CD4-positive, alpha-beta memory T cell (primary cell): Measurements from ENCODE around the gene GRID2. TPM values are rescaled to one million over a fixed set of nuclear protein-coding genes. Genes with fewer than 3 reads are reported as not detected.

Source experiments
- CTCF ChIA-PET: fragments of 350-600 bp; sonication (Branson Sonifier 250); formaldehyde crosslinking; loops from one replicate; lab custom pipeline; 2021; ENCODE audit warnings: inconsistent platforms; ENCODE audit not compliant: partially characterized antibody; lab: Charles Lee
- POLR2A ChIA-PET: fragments of 350-600 bp; sonication (Branson Sonifier 250); formaldehyde crosslinking; loops from one replicate; lab custom pipeline; 2021; ENCODE audit not compliant: partially characterized antibody; lab: Charles Lee
- DNase-seq, 5 donors: peaks; one replicate each; pipeline versions ENCODE4 v3.0.0 to v3.0.0-alpha.2; 2020 to 2022; ENCODE audit warnings: mixed read lengths in 1 of 5
- H3K27ac ChIP-seq: one replicate; pipeline ENCODE4 v1.7.0; 2013; ENCODE audit warnings: low read depth, low read length
- H3K27me3 ChIP-seq: 2 replicates; pipeline ENCODE4 v1.7.0; 2013; ENCODE audit warnings: mild to moderate bottlenecking, low read length, moderate library complexity; ENCODE audit not compliant: insufficient read depth
- H3K36me3 ChIP-seq: 2 replicates; pipeline ENCODE4 v1.7.0; 2013; ENCODE audit warnings: mild to moderate bottlenecking, low read length, moderate library complexity; ENCODE audit not compliant: insufficient read depth
- H3K4me1 ChIP-seq: 2 replicates; pipeline ENCODE4 v1.7.0; 2013; ENCODE audit warnings: mild to moderate bottlenecking, low read length, moderate library complexity; ENCODE audit not compliant: insufficient read depth
- H3K4me3 ChIP-seq, 2 donors: one replicate each; pipeline ENCODE4 v1.7.0; 2013; ENCODE audit warnings: low read length in 2 of 2, mild to moderate bottlenecking in 1 of 2
- H3K9me3 ChIP-seq, 2 donors: one replicate each; pipeline ENCODE4 v1.7.0; 2013; ENCODE audit warnings: low read length in 2 of 2, control low read depth in 1 of 2; ENCODE audit not compliant: control insufficient read depth in 1 of 2
- H3K27ac Mint-ChIP-seq, 7 donors: one replicate each; pipeline ENCODE4 v1.8.0; 2020 to 2021; ENCODE audit warnings: mixed read lengths in 7 of 7, mild to moderate bottlenecking in 6 of 7, inconsistent platforms in 3 of 7, moderate library complexity in 3 of 7
- H3K27me3 Mint-ChIP-seq, 2 donors: one replicate each; pipeline ENCODE4 v1.8.0; 2020 to 2021; ENCODE audit warnings: mixed read lengths in 2 of 2
- H3K36me3 Mint-ChIP-seq, 2 donors: one replicate each; pipeline ENCODE4 v1.8.0; 2020 to 2021; ENCODE audit warnings: mixed read lengths in 2 of 2, inconsistent platforms in 1 of 2, mild to moderate bottlenecking in 1 of 2
- H3K4me1 Mint-ChIP-seq, 4 donors: one replicate each; pipeline ENCODE4 v1.8.0; 2020 to 2021; ENCODE audit warnings: mixed read lengths in 4 of 4, mild to moderate bottlenecking in 1 of 4
- H3K4me3 Mint-ChIP-seq, 8 donors: one replicate each; pipeline ENCODE4 v1.8.0; 2020 to 2021; ENCODE audit warnings: mixed read lengths in 8 of 8, mild to moderate bottlenecking in 7 of 8, moderate library complexity in 6 of 8, inconsistent platforms in 3 of 8
- H3K9me3 Mint-ChIP-seq, 8 donors: one replicate each; pipeline ENCODE4 v1.8.0; 2020 to 2021; ENCODE audit warnings: mixed read lengths in 8 of 8, mild to moderate bottlenecking in 5 of 8, inconsistent platforms in 3 of 8, moderate library complexity in 1 of 8
- intact Hi-C: fragments of 100-400 bp; cut with micrococcal nuclease; formaldehyde crosslinking; loops from one replicate; pipeline ENCODE4 v1.15.1; 2023
- polyA plus RNA-seq, 2 donors: library from polyadenylated mRNA; unstranded; fragments of 300-500 nt; fragmentation: Illumina TruSeq; gene quantifications; one replicate each; pipeline ENCODE4 v1.2.3, GENCODE V29; 2021
- total RNA-seq, 2 experiments: library from RNA; stranded (reverse); gene quantifications; one replicate each; pipeline ENCODE4 v1.2.3, GENCODE V29; 2021

The GRID2 gene
- total and polyA plus RNA-seq, 4 experiments from 2014 or later = not detected

GRCh38 chr4:92522356-92522755 lies 218.6 kb downstream of the GRID2 start:
- intact Hi-C loops = no loop called here
- Histone ChIP-seq H3K4me3 (no peak overlapping the region), H3K4me1 (no peaks in the 10 kb centered on the region), H3K36me3 (no peaks in the 10 kb centered on the region), H3K27ac (no peak overlapping the region), H3K27me3 (no peaks in the 10 kb centered on the region), H3K9me3 (no peaks in the 10 kb centered on the region)
- POLR2A ChIA-PET = no interaction called here
- H3K27ac Mint-ChIP-seq = no peak overlapping the region
- CTCF ChIA-PET = no interaction called here
- no peaks in the 10 kb centered on the region for H3K4me1 Mint-ChIP-seq
- peaks cover 0 to 8% (median 0%) of the 10 kb centered on the region in 8 donors for H3K9me3 Mint-ChIP-seq
- no peaks in the 10 kb centered on the region for H3K36me3 Mint-ChIP-seq
- H3K4me3 Mint-ChIP-seq = no peak overlapping the region
- DNase-seq = no peak
- no peaks in the 10 kb centered on the region for H3K27me3 Mint-ChIP-seq

DNA sequence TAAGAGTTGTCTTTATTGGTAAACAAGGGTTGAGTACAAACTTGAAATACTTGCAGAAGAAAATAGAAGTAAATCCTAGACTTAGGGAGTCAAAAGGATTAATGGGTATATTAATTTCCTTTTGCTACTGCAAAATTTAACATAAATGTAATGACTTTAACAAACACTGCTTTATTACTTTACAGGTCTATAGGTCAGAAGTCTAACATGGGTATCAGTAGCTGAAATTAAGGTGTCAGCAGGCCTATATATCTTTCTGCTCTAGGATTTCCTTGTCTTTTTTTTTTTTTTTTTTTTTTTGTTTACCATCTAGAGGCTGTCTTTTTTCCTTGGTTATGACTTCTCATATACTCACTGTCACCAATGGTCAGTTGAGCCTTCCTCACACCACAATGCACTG lies 220.4 kb downstream of the GRID2 start:
- intact Hi-C loops = no loop called here
- no peak overlapping the region for H3K4me3 Mint-ChIP-seq
- H3K27me3 ChIP-seq = no peaks in the 10 kb centered on the region
- H3K27ac ChIP-seq = no peak overlapping the region
- no peaks in the 10 kb centered on the region for H3K4me1 ChIP-seq
- ChIA-PET POLR2A (no interaction called here), CTCF (no interaction called here)
- no peaks in the 10 kb centered on the region for H3K9me3 ChIP-seq
- H3K27ac Mint-ChIP-seq = no peak overlapping the region
- DNase-seq = no peak
- H3K27me3 Mint-ChIP-seq = no peaks in the 10 kb centered on the region
- H3K9me3 Mint-ChIP-seq = peaks cover 0 to 13% (median 0%) of the 10 kb centered on the region in 8 donors
- H3K36me3 ChIP-seq = no peaks in the 10 kb centered on the region
- no peaks in the 10 kb centered on the region for H3K36me3 Mint-ChIP-seq
- no peak overlapping the region for H3K4me3 ChIP-seq
- H3K4me1 Mint-ChIP-seq = no peaks in the 10 kb centered on the region

DNA sequence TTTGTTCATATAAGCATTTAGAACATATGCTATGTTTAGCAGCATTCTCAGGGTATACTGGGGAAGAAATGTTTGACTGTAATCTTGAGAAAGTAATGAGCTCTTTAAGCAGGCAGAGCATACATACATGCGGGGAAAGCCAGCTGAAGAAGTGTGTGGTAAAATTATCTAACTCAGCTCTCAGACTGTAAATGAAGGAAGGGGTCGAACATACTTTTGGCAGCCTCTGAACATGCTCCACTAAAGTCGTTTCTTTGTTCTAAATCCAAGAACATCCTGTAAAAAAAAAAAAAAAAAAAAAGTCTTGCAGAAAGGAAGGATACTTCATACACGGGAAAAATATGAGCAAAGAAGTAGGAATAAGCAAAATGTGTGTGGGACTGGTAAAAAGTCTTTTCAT lies 224.8 kb downstream of the GRID2 start:
- no peaks in the 10 kb centered on the region for H3K9me3 ChIP-seq
- no peak overlapping the region for H3K4me3 ChIP-seq
- H3K27me3 ChIP-seq = no peaks in the 10 kb centered on the region
- ChIA-PET CTCF (interaction anchor here (0.7 kb wide), 1 partner anchor 26 kb away, joined by 3 read pairs; no protein-coding TSS in a partner anchor), POLR2A (no interaction called here)
- Mint-ChIP-seq H3K9me3 (peaks cover 0 to 23% (median 3%) of the 10 kb centered on the region in 8 donors), H3K4me3 (no peak overlapping the region), H3K27ac (no peak overlapping the region), H3K4me1 (no peaks in the 10 kb centered on the region), H3K36me3 (no peaks in the 10 kb centered on the region), H3K27me3 (no peaks in the 10 kb centered on the region)
- no peak overlapping the region for H3K27ac ChIP-seq
- no peak for DNase-seq
- no peaks in the 10 kb centered on the region for H3K36me3 ChIP-seq
- intact Hi-C loops = no loop called here
- no peaks in the 10 kb centered on the region for H3K4me1 ChIP-seq

- ChIA-PET POLR2A (no interaction called here), CTCF (no interaction called here)
- peaks cover 0 to 23% (median 3%) of the 10 kb centered on the region in 8 donors for H3K9me3 Mint-ChIP-seq
Measured at GRCh38 chr4:92529510-92529909, 225.7 kb downstream of the GRID2 start.

DNA sequence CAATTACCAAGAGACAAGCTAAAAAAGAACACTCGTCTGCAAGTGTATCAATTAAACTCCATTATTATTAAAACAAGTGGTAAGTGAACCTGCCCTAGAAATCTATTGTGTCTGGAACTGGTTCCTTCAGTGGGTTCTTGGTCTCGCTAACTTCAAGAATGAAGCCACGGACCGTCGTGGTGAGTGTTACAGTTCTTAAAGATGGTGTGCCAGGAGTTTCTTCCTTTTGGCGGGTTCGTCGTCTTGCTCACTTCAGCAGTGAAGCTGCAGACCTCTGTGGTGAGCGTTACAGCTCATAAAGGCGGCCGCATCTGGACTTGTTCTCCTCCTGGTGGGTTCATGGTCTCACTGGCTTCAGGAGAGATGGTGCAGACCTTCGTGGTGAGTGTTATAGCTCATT lies 231.8 kb downstream of the GRID2 start:
- H3K4me3 Mint-ChIP-seq = no peak overlapping the region
- ChIA-PET POLR2A (no interaction called here), CTCF (no interaction called here)
- no peaks in the 10 kb centered on the region for H3K27me3 Mint-ChIP-seq
- DNase-seq = no peak
- H3K4me3 ChIP-seq = no peak overlapping the region
- H3K36me3 Mint-ChIP-seq = no peaks in the 10 kb centered on the region
- H3K27me3 ChIP-seq = no peaks in the 10 kb centered on the region
- H3K27ac Mint-ChIP-seq = no peak overlapping the region
- no peak overlapping the region for H3K27ac ChIP-seq
- H3K4me1 Mint-ChIP-seq = no peaks in the 10 kb centered on the region
- no peaks in the 10 kb centered on the region for H3K36me3 ChIP-seq
- no peaks in the 10 kb centered on the region for H3K9me3 ChIP-seq
- H3K4me1 ChIP-seq = no peaks in the 10 kb centered on the region
- peaks cover 0 to 13% (median 2%) of the 10 kb centered on the region in 8 donors for H3K9me3 Mint-ChIP-seq
- intact Hi-C loops = no loop called here

More at GRCh38 chr4:92529510-92529909, 225.7 kb downstream of the GRID2 start:
- no peaks in the 10 kb centered on the region for H3K9me3 ChIP-seq
- intact Hi-C loops = no loop called here
- H3K27me3 Mint-ChIP-seq = no peaks in the 10 kb centered on the region
- no peaks in the 10 kb centered on the region for H3K36me3 ChIP-seq
- no peak for DNase-seq
- H3K27me3 ChIP-seq = no peaks in the 10 kb centered on the region
- H3K4me3 Mint-ChIP-seq = no peak overlapping the region
- H3K4me3 ChIP-seq = no peak overlapping the region
- no peak overlapping the region for H3K27ac Mint-ChIP-seq
- no peaks in the 10 kb centered on the region for H3K4me1 Mint-ChIP-seq
- H3K27ac ChIP-seq = no peak overlapping the region
- H3K4me1 ChIP-seq = no peaks in the 10 kb centered on the region
- H3K36me3 Mint-ChIP-seq = no peaks in the 10 kb centered on the region

DNA sequence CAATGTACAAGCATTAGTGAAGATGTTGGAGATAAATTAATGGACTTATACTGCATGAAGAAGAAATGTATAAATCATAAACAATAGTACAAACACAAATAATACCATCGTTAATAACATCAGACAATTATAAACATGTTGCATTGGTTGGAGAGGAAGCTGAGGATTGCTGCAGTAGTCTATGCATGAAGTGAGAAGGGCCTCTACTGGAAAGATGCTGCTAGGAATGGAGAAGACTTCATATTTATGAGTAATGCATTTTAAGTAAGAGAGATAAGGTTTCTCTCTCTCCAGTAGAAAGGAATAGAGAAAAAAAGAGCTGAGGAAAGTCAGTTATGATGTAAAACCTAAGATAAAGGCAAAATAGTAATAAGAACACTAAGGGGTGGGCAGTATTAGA lies 247.8 kb downstream of the GRID2 start:
- no peak overlapping the region for H3K4me3 ChIP-seq
- intact Hi-C loops = no loop called here
- H3K4me1 ChIP-seq = no peaks in the 10 kb centered on the region
- no peaks in the 10 kb centered on the region for H3K9me3 ChIP-seq
- H3K27me3 ChIP-seq = no peaks in the 10 kb centered on the region
- Mint-ChIP-seq H3K4me1 (no peaks in the 10 kb centered on the region), H3K27ac (no peak overlapping the region), H3K9me3 (peaks cover 0 to 18% (median 5%) of the 10 kb centered on the region in 8 donors), H3K4me3 (no peak overlapping the region), H3K27me3 (no peaks in the 10 kb centered on the region), H3K36me3 (no peaks in the 10 kb centered on the region)
- ChIA-PET POLR2A (no interaction called here), CTCF (no interaction called here)
- no peak overlapping the region for H3K27ac ChIP-seq
- no peak for DNase-seq
- H3K36me3 ChIP-seq = no peaks in the 10 kb centered on the region

DNA sequence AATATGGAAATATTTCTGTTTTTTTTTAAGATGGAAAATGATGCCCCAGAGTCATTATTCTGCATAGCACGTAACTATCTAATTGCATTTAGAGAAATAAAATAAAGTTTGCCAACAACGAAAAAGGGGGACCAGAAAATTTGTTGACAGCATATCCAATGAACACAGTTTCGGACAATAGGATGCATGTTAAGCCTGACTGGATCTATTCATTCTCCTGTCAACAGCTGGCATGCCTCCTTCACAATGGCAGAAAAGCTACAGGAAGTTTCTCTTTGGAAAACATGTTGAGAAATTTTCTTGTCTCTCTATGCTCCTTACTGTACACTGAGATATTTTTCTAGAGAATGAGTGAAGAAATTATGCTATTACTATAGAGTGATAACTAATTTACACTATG lies 262.5 kb downstream of the GRID2 start:
- Histone ChIP-seq H3K9me3 (no peaks in the 10 kb centered on the region), H3K4me1 (no peaks in the 10 kb centered on the region), H3K27me3 (no peaks in the 10 kb centered on the region), H3K4me3 (no peak overlapping the region), H3K36me3 (no peaks in the 10 kb centered on the region), H3K27ac (no peak overlapping the region)
- CTCF ChIA-PET = no interaction called here
- Mint-ChIP-seq H3K9me3 (peaks cover 0 to 16% (median 5%) of the 10 kb centered on the region in 8 donors), H3K36me3 (no peaks in the 10 kb centered on the region), H3K4me1 (no peaks in the 10 kb centered on the region), H3K27me3 (no peaks in the 10 kb centered on the region), H3K4me3 (no peak overlapping the region), H3K27ac (no peak overlapping the region)
- POLR2A ChIA-PET = no interaction called here
- intact Hi-C loops = no loop called here
- DNase-seq = no peak

DNA sequence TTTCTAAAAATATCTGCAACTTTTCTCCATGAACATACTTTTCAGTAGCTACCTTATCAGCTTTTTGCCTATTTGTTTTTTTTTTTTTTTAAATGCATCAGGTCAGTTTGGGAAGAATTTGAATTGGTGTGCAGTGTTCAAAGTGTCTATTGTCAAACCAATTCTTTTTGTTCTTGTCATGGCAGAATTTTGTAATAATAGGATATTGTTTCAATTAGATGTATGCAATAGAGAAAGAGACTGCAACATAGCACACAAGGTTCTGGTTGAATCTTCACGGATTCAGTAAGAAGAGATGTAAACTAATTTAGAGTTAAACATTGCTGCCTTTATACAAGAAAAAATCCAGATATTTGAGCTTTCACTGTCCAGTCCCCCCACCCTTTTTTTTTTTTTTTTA lies 277.1 kb downstream of the GRID2 start:
- ChIA-PET POLR2A (no interaction called here), CTCF (no interaction called here)
- DNase-seq = no peak
- Histone ChIP-seq H3K9me3 (no peaks in the 10 kb centered on the region), H3K36me3 (no peaks in the 10 kb centered on the region), H3K27me3 (no peaks in the 10 kb centered on the region), H3K4me1 (no peaks in the 10 kb centered on the region), H3K27ac (no peak overlapping the region), H3K4me3 (no peak overlapping the region)
- no peak overlapping the region for H3K4me3 Mint-ChIP-seq
- H3K9me3 Mint-ChIP-seq = peaks cover 0 to 13% (median 8%) of the 10 kb centered on the region in 8 donors
- H3K27me3 Mint-ChIP-seq = no peaks in the 10 kb centered on the region
- no peaks in the 10 kb centered on the region for H3K36me3 Mint-ChIP-seq
- no peaks in the 10 kb centered on the region for H3K4me1 Mint-ChIP-seq
- no peak overlapping the region for H3K27ac Mint-ChIP-seq
- intact Hi-C loops = no loop called here
